GM18517 (cell line): ENCODE measurements around the gene RPL37A.

Experiments used
- ATAC-seq: cut with Tn5 transposase; IDR thresholded peaks from one replicate; pipeline ENCODE4 v1.9.1; 2021; ENCODE audit warnings: mild to moderate bottlenecking, moderate library complexity; ENCODE audit not compliant: unreplicated experiment

RPL37A gene

DNA sequence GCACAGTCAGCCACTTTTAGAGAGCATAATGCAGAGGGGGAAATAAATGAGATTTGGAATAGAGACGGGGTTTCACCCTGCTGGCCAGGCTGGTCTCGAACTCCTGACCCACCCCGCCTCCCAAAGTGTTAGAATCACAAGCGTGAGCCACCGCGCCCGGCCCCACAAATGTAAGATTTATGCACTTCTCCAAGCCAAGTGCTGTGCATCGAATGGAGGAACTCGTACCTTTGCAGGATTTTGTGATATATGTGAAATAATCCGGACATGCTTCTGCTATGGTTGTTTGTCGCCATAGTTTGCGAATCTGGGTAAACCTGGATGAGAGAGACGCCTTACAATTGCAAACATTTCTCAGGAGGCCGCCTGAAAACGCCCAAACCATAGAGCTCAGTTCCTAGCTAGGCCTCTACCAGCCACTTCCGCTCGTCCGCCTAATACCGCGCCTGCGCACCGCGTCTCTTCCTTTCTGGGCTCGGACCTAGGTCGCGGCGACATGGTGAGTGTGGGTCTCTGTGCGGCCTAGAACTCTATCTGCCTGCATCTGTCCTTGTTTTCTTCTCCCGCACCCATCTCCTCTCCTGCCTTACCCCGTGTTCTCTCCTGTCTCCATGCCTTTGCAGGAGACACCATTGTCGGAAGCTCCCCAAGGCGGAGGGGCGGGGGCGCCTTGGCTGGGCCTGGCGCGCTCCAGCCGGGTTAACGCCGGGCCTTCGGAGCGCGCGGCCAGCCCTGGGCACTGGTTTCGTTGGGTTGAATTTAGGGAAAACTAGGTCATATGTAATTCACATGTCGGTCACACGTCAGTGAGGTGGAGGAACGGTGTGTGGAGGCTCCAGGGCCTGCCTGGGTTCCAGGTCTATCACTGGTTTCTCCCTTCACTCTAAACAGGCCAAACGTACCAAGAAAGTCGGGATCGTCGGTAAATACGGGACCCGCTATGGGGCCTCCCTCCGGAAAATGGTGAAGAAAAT is at the start of gene RPL37A:
TSS of gene RPL37A (plus strand) at position 466 of the 974 bp plus-strand sequence. CDS start at position 497, 31 bp downstream.
- peak; percentile 87 for ATAC-seq

DNA sequence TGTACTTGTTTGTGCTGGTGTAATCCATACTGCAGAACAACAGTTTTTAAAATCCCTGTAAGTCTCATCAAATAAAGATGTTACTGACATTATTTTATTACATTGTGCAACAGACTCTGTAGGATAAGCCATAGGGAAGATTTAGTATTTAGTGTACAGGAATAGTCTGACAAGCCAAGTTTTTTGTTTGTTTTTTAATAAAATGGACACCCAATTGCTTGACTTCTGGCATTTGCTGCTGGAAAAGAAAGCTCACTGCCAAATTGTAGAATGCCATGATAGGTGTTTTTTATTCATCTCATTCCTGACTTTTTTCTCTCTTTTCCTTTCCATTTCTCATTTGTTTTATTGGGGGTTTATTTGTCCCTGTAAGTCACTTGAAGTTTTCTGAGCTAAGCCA is 48.3 kb upstream of the RPL37A start:
- ATAC-seq = no peak

DNA sequence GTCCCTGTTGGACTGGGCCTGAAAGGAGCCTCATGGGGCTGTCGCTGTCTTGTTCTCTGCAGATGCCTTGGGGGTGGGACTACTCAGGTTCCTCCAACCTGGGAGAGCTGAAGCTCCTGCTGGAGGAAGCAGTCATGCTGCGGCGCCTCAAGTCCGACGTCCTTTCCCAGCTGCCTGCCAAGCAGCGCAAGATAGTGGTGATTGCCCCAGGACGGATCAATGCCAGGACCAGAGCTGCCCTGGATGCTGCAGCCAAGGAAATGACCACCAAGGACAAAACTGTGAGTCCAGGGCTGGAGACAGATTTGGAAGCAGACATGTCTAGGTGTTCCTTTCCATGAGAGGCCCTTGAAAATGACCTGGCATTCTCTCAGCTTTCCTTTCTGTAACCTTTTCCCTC is 47.9 kb upstream of the RPL37A start:
- ATAC-seq = no peak

DNA sequence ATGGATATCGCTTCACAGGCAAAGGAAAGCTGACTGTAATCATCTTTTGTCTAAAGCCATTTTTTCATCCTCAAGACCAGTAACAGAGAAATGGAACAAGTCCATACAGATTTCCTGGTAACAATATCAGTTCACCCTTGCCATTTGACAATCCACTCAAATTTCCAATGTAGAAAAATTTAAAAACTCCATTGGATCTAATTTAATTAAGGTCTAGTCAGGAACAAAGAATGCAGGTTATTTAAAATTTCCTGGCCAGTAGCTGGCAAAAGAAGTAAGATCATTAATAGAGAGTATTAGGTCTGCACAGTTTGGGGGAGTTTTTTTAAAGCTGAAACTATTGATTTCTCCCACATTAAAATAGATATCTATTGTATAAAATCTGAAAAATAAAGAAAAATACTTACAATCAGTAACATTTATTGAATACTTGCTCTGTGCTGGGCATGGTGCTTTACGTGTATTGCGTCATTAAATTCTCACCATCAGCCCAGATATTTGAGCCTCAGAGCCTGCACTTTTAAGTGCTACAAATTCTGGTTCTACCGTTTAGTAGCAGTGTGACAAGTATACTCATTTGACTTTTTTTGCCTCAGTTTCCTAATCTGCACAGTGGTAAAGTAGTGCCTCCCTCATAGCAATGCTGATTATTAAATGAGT is 44.6 kb upstream of the RPL37A start:
- no peak for ATAC-seq

DNA sequence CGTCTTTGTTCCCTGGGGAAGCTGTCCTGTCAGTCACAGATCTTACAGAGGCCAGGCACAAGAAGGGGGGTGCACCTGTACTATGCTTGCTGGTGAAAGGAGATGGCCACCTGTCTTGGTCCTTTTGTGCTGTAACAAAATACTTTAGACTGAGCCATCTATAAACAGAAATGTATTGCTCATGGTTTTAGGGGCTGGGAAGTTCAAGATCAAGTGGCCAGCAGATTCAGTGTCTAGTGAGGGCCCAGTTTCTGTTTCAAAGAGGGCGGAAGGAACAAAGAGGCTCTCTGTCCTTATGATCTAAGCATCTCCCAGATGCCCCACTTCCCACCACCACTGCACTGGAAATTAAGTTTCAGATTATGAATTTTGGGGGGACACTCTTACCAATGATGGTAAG is 35.5 kb upstream of the RPL37A start:
- no peak for ATAC-seq

DNA sequence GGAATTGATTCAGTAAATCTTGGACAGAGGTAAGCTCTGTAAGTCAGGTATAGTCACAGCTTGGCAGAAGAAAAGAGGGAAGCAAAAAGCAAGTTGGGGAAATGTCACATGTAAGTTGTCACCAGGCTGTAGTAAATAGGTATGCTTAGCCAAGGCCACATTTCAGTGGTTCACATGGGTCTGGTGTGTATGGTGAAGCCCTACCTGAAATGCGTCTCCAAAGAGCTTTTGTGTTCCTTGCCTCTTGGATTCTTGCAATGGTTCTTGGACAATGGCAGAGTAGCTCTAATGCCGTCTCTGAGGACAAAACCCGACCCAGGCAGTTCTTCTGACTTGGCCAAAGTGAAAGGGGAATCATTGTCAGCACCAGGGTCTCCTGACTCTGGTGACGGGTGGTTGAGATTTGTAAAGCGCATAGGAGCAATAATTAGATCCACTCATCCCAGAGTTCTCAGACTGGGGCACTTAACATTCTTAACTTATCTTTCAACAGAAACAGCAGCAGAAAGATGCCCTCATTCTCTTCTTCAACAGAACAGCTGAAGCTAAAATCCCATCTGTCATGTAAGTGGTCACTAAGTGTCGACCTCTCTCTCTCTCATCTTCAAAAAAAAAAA is 34.4 kb upstream of the RPL37A start:
- no peak for ATAC-seq

DNA sequence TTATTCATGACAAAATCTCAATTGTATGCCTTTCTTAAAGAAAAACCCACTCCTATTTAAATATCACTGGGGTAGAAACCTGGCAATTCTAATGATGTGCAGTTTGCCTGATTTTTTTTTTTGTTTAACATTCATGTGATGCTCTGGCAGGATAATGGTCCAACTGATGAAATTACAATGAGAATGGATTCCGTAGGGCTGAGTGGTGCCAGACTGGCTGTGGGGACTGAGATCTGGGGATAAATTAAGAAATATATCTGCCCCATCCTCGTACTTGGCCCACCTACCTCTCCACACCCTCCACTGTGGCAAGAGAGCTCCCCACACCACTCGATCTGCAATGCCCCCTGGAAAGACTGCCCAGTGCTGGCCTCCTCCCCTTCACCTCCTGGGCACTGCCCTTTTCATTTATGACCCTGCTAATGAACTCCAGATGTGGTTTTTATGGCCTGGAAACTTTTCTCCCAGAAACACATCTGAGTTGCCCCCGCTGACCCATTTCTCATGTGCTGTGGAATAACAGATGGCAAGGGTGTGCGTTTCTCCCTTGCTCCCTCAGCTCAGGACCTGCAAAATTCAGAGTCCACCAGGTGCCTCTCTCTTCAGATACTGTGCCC is 33.0 kb upstream of the RPL37A start:
- no peak for ATAC-seq

DNA sequence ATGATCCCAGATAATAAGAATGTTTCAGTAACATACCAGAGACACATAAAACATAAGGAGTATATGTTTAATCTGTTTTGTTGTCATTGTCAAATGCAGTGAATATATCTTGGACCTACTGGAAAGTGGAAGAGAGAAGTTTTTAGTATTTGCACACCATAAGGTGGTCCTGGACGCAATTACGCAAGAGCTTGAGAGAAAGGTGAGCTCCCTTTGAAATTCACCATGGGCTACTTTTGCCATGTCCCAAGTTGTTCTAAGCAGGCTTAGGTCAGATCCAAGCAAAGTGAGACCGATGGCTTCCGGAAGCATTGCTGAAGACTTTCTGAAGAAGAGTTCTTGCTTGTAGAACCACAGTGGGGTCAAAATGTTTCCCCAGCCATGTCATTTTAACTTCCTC is 30.8 kb upstream of the RPL37A start:
- no peak for ATAC-seq

DNA sequence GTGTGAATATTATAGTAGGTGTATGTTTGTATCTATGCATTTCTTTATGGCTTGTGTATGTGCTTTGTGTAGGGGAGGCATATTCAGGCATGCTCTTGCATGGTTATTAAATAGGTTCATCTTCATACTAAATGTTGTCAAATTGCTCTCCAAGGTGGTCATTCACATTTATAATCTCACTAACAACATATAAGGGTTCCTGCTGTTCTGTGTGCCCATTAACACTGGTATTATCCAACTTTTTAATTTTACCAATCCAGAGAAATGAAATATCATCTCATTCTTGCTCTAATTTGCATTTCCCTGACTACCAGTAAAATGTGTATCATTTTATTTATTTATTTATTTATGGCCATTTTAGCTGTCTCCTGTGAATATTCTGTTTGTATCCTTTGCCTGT is 29.0 kb upstream of the RPL37A start:
- ATAC-seq = no peak

DNA sequence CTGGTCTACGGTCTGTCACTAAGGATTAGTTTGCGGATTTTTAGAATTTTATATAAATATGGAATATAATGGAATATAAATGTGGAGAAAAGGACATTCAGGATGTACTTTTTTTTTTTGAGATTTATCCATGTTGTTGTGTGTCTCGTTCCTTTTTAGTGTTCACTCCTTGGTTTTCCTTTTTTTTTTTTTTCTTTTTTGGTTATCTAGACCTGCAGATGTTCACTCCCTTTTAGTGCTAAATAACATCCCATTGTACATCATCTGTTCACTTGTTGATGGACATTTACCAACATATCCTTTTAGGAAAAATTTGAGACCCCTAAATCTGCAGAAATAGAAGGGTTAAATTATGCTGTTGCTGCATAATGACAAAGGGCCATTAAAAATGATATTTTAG is 25.5 kb upstream of the RPL37A start:
- ATAC-seq = no peak

DNA sequence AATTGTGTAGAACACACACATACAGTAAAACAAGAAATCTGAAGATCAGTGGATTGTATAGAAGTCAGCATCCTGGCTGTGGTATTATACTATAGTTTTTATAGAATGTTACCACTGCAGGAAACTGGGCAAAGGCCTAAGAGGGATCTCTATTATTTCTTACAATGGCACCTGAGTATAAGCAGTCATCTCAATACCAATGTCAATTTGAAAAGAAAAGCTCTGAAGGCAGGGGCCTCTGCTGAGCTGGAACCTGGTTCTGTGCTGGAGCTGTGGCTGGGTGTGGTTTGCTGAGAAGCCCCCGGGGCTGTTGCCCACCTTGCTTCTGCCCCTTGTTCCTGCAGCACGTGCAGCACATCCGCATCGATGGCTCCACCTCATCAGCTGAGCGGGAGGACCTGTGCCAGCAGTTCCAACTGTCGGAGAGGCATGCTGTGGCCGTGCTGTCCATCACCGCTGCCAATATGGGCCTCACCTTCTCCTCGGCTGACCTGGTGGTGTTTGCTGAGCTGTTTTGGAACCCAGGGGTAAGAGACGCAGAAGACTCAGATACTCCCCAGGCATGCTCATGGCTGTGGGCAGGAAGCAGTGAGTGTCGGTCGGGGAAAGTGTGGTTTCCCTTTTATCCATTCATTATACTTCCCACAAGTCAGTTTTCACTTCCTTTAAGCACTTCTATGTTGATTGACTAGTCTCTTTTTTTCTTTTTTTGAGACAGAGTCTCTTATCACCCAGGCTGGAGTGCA is 23.5 kb upstream of the RPL37A start:
- no peak for ATAC-seq

DNA sequence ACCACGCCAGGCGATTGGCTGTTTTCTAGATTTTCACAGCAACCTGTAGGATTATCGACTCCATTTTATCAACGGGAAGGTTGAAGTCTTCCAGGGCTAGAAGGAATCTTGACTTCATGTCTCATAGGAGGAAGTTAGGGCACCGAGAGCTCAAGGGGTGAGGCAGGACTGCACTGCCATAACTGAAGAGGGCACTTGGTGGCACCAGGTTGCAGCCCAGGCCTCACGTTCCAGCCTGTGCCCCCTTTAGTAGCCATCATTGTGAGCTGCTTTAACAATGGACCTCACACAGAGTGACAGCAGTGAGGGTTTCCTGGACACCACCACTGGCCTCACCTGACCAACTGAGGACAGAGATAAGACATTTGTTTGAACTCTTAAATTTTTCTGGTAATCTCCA is 22.9 kb upstream of the RPL37A start:
- ATAC-seq = no peak

DNA sequence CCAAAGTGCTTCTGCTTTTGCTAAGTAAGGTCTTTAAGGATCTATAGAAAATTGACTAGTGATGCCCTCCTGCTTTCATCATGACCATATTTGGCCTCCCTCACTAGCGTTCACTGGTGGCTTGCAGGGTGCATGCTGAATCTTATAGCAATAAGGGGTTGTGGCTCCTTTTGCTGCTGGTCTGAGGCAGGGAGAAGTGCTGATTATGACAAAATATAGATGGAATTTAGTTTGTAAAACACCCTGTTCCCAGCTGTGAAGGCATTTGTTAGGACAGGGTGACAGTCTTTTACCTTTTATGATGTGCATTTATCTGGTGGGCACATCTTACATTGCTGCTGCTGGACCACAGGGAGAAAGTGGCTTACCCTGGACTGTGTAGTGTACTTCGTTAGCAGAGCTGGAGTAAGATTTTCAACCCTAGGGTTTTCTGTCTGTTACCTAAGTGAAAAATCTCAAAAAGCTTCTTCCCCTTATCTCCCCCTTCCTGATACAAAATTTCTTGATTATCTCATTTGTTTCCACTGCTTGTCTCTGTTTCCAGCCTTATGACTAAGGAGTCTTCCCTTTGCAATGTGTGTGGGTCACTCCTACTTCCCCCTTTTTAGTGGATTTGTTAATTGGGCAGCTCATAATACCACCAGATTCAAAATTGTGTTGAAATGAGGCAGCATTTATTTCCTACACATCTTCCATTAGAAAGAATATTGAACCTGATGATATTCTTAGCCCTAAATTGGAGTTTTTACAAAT is 21.2 kb upstream of the RPL37A start:
- ATAC-seq = no peak

DNA sequence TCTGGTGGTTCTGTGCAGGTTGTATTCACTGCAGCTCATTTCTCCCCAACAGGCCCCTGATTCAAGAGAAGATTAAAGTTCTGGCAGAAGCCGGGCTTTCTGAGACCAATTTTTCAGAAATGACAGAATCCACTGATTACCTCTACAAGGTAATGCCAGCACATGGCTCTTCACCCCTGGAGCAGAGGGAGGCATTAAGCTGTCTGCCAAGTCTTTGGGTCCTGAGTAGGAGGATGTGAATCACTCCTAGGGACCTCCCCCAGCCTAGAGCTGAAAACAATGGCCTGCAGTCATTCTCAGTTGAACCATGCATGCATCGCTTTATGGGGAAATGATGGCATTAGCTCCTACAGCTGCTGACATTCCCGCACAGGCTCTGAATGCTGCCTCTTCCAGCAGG is 20.5 kb upstream of the RPL37A start:
- ATAC-seq = no peak

DNA sequence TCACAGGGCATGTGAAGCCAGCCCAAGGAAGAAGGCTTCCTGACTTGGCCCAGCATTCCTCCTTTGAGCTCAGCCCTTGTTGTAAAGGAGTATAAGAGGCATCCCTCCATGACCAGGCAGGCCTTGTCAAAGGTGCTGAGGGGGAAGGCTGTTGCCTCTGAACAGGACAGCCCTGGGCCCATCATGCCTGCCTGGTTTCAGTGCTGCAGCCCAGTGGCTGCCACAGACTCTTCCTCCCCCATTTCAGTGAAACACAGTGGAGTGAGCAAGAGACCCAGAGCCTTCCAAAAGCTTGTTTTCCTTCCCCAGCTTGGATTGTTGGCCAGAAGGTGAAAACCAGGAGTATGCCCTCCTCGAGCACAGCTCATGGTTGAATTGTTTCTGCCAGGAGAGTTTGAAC is 19.9 kb upstream of the RPL37A start:
- ATAC-seq = no peak

DNA sequence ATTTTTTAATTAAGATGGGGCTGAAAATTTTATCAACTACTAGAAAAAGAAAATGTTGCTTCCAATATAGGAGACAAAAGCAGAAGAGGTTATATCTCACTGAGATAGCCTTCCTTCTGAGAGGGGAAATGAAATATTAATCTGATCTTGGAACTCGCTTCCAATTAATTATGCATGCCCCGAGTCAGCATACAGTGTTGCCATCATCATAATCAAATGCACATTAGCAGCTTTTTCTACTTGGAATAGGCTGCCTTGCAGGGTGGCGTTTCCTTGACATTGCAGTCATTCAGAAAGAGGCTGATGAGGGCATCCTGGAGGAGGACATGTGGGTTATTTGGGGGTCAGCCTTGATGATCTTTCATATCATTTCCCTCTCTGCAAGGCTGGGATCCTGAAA is 18.4 kb upstream of the RPL37A start:
- no peak for ATAC-seq

DNA sequence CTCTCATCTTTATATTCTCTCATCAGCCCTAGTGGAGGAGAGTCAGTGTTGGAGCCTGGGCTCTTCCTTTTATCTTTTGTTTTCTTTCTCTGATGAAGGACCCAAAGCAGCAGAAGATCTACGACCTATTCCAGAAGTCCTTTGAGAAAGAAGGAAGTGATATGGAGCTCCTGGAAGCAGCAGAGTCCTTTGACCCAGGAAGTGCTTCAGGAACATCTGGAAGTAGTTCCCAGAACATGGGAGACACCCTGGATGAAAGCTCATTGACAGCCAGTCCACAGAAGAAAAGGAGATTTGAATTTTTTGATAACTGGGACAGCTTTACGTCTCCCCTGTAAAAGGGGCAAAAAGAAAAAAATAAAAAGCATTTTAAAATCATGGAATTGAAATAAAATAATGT is 16.0 kb upstream of the RPL37A start:
- ATAC-seq = no peak

DNA sequence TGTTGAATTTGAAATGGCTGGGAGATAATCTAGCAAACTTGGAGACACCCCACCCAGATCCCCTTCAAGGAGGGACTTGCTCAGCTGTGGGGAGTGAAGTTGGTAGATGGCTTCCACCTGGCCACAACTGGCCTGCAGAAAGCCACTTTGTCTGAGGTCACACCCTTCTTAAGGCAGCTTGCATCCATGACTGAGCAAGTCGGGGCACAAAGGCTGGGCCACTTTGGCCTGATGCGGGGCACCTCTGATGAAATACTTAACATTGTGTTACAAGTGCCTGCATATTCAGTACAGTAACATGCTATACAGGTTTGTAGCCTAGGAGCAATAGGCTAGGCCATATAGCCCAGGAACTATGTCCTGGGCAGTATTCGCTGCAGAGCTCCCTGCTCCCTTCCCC is 13.4 kb upstream of the RPL37A start:
- no peak for ATAC-seq

DNA sequence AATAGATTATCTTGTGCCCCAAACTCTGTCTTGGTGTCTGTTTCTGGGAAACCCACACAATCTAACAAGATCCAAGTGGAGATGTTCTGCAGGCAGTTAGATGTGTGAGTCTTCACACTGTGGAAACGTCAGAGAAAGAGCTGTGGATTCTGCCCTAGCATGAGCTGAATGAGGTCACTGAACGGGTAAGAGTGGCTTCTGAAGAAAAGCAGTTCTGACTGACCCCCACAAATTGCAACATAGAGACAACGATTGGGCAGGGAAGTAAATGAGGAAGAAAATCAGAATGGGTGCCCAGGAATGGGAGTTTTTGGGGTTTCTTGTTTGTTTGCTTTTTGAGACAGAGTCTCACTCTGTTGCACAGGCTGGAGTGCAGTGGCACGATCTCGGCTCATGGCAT is 12.9 kb upstream of the RPL37A start:
- ATAC-seq = no peak

DNA sequence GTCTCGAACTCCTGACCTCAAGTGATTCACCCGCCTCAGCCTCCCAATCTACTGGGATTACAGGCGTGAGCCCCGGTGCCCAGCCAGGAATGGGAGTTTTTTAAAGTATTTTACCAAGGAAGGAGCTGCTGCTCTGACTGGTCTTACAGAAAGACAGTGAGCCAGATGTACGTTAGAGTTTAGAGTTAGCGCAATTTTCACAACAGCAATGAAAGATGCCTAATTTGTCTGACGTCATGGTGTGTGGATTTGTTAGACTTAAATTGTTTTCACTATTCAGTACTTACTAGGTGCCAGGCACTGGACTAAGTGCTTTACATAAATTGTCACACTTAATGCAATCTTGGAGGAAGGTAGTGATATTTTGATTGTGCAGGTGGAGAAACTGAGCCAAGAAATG is 12.4 kb upstream of the RPL37A start:
- ATAC-seq = no peak
